SHP77 (cell line): ENCODE measurements around the gene WIPF3.

Experiments
- DNase-seq, 2 experiments: peaks; one replicate each; lab custom pipeline; 2025; lab: John Stamatoyannopoulos, UW

The WIPF3 gene

DNA sequence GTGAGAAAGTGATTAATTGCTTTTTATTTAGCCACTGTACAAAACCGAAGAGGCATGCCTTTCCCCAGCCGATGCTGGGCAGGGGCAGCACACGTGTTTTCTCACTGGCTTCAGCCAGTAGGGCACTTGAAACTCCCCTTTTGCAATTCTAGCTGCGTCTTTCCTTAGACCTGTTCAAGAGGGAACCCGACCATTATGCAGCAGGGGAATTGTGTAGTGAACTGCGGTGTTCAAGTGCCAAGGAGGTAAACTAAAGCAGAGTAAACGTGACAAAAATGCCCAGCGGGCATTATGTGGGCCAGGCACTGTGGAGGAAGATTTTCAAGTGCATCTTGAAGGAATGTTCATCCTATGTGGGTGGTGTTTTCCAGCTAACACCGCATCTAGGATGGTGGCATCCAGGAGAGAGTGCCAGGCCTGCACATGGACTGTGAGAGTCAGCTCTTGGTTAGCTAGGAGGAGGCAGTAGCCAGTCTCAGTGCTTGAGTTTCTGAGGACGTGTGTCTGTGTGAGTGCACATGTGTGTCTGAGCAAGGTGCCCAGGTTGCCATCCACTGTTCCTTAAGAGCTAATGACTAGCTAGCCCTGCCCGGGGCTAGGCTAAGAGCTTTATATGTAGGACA is 3.3 kb downstream of the WIPF3 start:
- DNase-seq: no peak

- no peak for DNase-seq
Observed at GRCh38 chr7:29810297-29810696, 4.0 kb downstream of the WIPF3 start.

GRCh38 chr7:29810813-29811482 is 4.6 kb downstream of the WIPF3 start:
- DNase-seq: no peak

GRCh38 chr7:29811586-29811985 is 5.3 kb downstream of the WIPF3 start:
- peak in 1 of 2 experiments; percentile 12 for DNase-seq

- no peak for DNase-seq
Observed at GRCh38 chr7:29812185-29812876, 6.0 kb downstream of the WIPF3 start.

DNA sequence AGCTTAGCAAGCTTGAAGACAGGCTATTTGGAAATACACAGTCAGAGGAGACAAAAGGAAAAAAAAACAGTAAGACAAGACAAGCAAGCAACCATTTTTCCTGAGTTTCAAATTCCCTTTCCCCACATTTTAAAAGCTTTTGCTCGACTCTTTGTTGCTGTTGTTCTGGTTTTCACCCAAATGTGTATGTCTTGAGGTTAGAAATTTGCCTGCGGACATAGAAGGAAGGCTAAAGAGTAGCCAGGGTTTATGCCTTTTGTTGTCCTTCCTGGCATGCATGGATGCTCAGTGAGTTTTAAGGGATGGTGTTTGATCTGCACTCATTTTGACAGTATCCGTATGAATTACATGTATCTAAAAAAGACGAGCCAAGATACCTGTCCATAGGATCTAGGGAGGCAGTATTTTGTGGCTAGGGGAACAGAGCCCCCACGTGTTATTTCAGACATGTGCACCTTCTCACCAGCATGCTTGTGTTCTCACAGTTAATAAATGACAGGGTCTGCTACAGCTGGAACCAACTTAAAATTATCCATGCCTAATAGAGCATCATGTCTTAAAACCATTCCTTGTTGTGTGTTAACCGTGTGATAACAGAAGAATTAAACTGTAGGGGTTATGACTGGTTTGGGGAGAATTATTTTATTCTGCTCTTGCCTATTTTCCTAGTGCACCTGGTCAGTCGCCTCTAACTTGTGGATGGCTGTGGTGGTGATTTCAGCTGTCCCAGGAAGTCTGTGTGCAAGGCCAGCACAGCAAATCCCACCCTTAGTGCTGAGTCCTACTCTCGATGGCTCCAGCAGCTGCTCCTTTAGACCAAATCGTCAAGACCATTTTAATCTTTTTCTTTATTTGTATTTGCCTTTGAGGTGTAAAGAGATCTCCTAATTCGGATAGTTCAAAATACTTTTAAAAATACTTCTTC is 9.1 kb downstream of the WIPF3 start:
- no peak for DNase-seq

DNA sequence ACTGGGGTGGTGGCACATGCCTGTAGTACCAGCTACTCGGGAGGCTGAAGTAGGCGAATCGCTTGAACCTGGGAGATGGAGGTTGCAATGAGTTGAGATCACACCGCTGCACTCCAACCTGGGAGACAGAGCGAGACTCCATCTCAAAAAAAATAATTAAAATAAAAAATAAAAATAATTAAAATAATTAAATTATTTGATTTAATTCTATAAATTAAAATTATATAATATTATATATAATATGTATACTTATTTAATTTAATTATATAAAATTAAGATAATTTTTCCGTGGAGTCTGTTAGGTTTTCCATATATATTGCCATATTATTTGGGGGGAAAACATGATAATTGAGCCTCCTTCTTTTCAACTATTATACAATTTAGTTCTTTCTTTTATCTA is 12.0 kb downstream of the WIPF3 start:
- no peak for DNase-seq

GRCh38 chr7:29825775-29826529 is 19.6 kb downstream of the WIPF3 start:
- no peak for DNase-seq

DNA sequence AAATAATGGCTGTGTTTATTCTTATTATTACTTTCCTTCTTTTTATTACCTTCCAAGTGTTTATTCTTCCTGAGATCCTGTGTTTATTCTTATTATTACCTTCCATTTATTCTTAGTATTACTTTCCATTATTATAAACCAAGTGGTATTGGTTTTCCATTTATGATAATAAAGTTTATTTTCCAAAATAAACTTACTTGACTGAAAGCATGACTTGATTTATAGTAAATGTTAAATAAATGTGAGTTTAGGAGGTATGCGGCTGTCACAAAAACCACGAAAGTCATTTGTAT is 20.2 kb downstream of the WIPF3 start:
- no peak for DNase-seq

DNA sequence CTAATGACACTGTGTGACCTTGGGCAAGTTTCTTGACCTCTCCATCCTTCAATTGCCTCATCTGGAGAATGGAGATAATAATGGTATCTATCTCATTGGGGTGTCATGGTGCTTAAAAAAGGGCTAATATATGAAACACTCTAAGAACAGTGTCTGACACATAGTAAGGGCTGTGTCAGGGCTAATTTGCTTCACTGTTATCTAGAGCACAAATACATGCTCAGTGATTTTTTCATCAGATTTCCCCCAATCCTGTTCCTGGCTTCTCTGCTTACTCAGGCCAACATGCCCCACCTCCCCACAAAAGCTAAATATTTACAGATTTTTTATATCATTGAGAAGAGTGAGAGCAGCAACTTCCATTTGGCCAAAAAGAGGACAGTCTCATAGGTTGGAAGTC is 20.6 kb downstream of the WIPF3 start:
- no peak for DNase-seq

GRCh38 chr7:29831705-29832104 is 25.4 kb downstream of the WIPF3 start:
- no peak for DNase-seq

DNA sequence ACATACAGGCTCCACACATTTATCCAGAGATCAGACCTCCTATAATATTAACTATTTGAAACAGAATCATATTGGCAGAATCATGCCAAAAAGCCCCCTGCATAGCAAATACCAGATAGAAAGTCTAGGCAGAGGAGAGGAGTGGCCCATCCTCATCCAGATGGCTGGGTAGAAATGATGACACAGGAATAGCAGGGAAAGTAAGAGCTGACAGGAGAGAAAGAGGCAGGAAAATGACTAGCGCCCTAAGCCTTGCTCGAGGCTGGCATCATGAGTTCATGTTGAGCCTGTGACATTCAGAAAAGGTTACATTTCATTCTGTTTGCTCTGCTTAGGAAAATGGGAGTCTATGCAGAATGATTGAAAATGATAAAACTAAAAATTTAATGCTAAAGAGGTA is 27.6 kb downstream of the WIPF3 start:
- DNase-seq: no peak

DNA sequence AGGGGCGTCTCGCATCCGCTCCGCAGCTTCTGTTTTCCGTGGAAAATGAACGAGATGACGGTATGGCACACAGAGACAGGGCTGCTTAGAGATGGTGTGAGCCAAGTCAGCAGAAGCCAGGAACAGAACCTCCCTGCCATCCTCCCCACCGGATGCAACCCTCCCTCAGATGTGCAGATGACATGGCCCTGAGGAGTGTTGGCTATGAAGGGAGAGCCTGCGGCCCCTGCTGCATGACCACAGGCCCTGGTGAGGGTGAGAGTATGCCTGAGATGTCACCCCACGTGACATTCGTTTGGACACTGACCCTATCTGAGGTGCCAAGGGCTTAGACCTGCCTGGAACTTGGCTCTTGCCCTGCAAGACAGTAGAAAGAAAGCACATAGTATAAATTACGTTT is 29.4 kb downstream of the WIPF3 start:
- DNase-seq: no peak

DNA sequence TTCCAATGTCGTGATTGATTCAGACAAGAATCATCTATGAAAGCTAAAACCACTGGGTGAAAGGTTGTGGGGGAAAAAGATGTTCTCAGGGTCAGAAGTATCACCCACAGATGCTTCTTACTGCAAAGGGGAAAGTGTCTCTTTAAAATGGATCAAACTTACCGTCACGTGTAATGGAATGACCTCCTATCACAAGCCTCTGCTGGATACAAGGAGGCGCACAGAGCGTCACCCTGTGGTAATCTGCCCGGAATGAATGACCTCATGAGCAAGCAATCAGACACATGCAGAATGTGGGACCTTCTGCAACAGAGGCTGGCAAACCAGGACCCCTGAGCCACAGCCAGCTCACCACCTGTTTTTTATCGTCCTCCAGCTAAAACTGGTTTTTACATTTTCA is 33.0 kb downstream of the WIPF3 start:
- DNase-seq: peak in 1 of 2 experiments; percentile 23

DNA sequence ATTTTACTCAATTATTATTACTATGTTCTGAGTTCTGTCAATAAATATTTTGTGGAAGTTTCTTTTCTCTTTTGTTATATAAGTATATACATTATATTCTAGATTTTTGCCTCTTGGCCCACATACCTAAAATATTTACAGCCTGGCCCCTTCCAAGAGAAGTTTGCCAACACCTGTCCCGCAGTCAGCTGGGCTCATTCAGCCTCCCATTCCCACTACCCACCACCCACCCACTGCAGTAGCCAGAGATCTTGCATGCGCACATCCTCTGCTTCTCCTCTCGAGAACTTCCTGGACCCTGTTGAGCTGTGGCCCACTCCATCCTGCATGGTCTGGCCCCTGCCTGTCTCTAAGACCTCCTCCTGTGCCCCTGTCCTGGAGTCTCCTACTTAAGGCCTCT is 33.6 kb downstream of the WIPF3 start:
- no peak for DNase-seq

GRCh38 chr7:29840701-29841100 is 34.4 kb downstream of the WIPF3 start:
- no peak for DNase-seq

GRCh38 chr7:29841926-29842701 is 35.8 kb downstream of the WIPF3 start:
- no peak for DNase-seq

DNA sequence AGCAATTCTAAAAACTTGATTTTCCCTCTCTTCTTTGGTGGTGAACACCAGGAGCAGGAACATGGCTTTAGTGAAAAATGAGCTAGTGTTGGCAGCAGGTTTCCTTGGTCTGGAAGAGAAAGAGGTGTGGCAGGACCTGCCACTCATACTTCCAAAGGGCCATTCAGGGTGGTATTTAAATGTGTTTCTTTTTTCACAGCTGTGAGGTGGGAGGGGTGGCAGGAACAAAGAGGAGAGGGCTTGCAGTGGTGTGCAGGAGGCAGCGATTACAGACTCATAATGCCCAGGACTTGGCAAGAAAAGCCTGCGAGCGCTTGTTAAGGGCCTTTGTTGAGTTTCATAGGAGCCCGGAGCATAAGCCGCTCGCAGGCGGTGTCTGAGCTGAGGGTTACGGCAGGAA is 36.8 kb downstream of the WIPF3 start:
- no peak for DNase-seq

DNA sequence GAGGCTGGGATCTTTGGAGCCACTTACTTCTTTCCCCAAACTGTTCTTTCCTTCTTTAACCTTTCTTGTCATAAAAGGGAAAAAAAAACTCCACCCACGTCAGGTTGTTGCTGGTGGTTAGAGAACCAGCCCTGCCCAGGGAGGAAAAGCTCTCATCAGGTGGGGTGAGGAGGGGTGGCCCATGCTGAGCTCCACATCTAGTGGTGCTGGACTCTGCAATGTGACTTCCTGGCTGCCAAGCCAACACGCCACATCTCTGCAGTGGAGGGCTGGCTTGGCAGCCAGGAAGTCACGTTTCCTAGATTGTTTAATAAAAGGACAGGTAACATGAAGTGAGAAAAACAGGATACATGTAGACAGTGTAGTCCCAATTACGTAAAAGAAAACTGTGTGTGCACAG is 37.4 kb downstream of the WIPF3 start:
- no peak for DNase-seq

- no peak for DNase-seq
Observed at GRCh38 chr7:29844559-29844958, 38.3 kb downstream of the WIPF3 start.

GRCh38 chr7:29847496-29847895 is 41.2 kb downstream of the WIPF3 start:
- no peak for DNase-seq
